ENCODE data around the gene SETD1A.

SETD1A gene

GRCh38 chr16:30979170-30980022 lies 21.8 kb downstream of the SETD1A start:
- intact Hi-C loops (cut with DNase I) = no loop called here

GRCh38 chr16:30980023-30980371 lies 22.4 kb downstream of the SETD1A start:
- intact Hi-C loops (cut with DNase I) = no loop called here
- DNase-seq = peak in 1 of 10 donors; percentile 63

More at GRCh38 chr16:30979170-30980022, 21.8 kb downstream of the SETD1A start:
- DNase-seq = peak in 2 of 10 donors; percentile 64 to 79

DNA sequence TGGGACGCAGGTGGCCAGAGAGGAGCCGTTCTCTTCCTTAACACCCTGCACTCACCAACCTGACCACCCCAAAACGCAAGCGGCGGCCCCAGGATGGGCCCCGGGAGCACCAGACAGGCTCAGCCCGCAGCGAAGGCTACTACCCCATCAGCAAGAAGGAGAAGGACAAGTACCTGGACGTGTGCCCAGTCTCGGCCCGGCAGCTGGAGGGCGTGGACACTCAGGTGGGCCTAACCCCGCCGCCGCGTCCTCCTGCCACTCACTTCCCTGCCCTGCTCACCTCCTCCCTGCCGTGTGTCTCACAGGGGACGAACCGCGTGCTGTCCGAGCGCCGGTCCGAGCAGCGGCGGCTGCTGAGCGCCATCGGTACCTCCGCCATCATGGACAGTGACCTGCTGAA lies 22.9 kb downstream of the SETD1A start:
- DNase-seq = peak in 1 of 10 donors; percentile 73
- intact Hi-C loops (cut with DNase I) = no loop called here

- DNase-seq = peak in 1 of 10 donors; percentile 81
- intact Hi-C loops (cut with DNase I) = no loop called here
Observed at GRCh38 chr16:30980959-30981358, 23.4 kb downstream of the SETD1A start.

DNA sequence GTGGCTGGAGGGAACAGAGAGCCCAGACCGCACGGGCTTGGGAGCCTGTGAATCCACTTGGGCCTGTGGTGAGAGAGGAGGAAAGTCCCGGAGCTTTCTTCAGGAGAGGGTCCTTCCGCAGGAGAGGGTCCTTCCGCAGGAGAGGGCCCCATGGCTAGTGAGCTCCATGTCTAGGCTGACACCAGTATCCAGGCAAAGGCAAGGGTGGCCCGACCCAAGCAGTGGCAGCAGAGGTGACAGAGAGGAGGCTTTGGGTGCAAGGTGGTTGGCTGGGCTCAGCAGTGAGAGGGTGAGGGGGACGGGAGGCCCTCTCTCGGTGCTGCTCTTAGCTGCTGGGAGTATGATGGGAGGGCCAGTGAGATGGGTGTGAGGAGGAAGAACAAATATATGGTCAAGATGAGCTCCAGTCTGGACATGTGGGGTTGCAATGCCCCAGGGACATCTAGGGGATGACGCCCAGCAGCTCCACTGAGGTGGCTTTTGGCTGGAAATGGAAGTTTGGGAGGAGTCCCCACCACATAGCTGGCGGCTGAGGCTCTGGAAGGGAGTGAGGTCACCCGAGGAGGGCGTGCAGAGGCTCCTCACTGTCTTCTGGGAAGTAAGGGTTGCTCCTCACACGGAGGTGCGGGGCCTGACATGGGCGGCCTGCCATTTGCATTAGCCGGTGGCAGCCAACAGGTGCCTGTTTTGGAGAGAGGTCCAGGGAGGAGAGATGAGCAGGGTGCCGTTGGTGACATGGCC lies 25.2 kb downstream of the SETD1A start:
- intact Hi-C loops (cut with DNase I) = no loop called here
- DNase-seq = peak in 1 of 10 donors; percentile 83

GRCh38 chr16:30983289-30983889 lies 25.8 kb downstream of the SETD1A start:
- intact Hi-C loops (cut with DNase I) = no loop called here
- peak in 1 of 10 donors; percentile 53 for DNase-seq

GRCh38 chr16:30983898-30984610 lies 26.5 kb downstream of the SETD1A start:
- intact Hi-C loops (cut with DNase I) = loop anchor here (2.0 kb wide), 1 partner anchor 459 kb away; the partner anchor contains the start of gene ZNF843
- peak in 1 of 10 donors; percentile 85 for DNase-seq

GRCh38 chr16:30984669-30985400 lies 27.3 kb downstream of the SETD1A start, which contains the start of gene HSD3B7:
Gene HSD3B7 (plus strand): TSS chr16:30985207. CDS start chr16:30985659, 452 bp downstream.
- DNase-seq = peak; percentile 64 to 97 (median 88)
- intact Hi-C loops (cut with DNase I) = loop anchor here (1.0 to 5.0 kb wide), 3 partner anchors 112 to 883 kb away; partner anchors contain the start of gene ZNF843

GRCh38 chr16:30985401-30986128 lies 28.0 kb downstream of the SETD1A start:
- peak in 2 of 10 donors; percentile 78 to 81 for DNase-seq
- intact Hi-C loops (cut with DNase I) = loop anchor here (1.0 to 5.0 kb wide), 3 partner anchors 112 to 883 kb away; partner anchors contain the start of gene ZNF843

DNA sequence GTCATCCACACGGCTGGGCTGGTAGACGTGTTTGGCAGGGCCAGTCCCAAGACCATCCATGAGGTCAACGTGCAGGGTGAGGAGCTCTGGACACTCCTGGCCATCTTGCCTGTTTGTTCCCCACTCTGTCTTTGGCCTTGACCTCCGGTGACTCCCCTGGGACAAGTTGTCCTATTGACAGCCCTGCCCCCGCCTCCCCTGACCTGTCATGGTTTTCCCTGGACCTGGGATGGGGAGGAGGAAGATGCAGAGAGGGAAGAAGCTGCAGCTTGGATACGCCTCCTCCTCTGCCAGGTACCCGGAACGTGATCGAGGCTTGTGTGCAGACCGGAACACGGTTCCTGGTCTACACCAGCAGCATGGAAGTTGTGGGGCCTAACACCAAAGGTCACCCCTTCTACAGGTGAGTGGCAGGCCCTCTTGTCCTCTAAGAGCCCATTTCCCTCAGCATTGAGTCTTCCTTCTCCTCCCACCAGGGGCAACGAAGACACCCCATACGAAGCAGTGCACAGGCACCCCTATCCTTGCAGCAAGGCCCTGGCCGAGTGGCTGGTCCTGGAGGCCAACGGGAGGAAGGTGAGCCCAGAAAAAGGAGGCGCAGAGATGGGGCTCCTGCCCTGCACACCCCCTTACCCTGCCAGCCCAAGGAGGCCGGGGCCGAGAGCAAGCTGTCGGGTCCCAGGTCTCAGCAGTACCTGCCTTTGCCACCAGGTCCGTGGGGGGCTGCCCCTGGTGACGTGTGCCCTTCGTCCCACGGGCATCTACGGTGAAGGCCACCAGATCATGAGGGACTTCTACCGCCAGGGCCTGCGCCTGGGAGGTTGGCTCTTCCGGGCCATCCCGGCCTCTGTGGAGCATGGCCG lies 28.8 kb downstream of the SETD1A start:
- peak in 2 of 10 donors; percentile 61 to 82 for DNase-seq
- intact Hi-C loops (cut with DNase I) = loop anchor here (5.0 kb wide), 1 partner anchor 111 kb away; no protein-coding TSS in a partner anchor

GRCh38 chr16:30987581-30988190 lies 30.1 kb downstream of the SETD1A start:
- peak in 1 of 10 donors; percentile 72 for DNase-seq
- intact Hi-C loops (cut with DNase I) = loop anchor here (5.0 kb wide), 1 partner anchor 110 kb away; no protein-coding TSS in a partner anchor

DNA sequence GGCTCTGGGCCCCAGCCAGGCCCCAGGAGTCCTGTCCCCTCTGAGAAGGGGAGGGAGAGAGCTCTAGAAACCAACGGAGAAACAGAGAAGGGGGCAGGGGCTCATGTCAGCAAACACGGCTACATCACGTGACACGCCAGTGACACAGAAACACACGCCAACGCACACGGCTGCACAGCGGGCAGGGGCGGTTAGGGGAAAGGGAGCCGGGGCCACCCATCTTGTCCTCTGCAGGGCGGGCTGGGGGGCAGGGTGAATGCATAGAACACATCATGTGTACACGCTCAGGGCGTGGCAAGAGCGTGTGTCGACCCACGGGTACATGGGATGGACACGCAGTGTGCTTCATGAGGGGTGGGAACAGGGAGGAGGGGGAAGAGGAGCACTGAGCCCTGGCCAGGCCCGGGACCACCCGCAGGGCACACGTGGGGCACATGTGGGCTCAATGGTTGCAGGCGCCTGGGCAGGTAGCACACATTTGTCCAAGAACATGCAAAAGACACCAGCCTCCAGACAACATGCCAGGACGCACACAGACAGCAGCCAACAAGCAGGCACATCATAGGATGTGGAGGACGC lies 32.0 kb downstream of the SETD1A start:
- intact Hi-C loops (cut with DNase I) = loop anchor here (5.0 kb wide), 1 partner anchor 108 kb away; no protein-coding TSS in a partner anchor

DNA sequence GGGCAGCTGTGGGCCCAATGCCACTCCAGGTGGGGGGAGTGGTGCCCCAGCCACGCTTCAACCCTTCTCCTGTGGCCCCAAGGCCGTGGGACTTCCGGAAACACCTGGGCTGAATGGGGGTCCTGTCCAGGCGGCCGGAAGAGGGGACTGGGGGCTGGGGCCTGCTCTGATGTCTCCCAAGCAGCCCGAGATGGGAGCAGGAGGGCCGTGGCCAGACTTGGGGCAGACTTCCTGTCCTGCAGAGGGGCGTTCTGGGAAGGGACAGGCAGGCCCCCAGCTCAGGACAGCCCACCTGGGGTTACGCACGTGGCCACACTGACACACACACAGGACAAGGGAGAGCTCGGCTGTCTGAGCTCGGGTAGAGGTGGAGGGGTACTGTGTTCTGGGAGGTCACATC lies 32.6 kb downstream of the SETD1A start:
- intact Hi-C loops (cut with DNase I) = no loop called here

More for the DNA sequence above, 32.0 kb downstream of the SETD1A start:
- DNase-seq = no peak

DNA sequence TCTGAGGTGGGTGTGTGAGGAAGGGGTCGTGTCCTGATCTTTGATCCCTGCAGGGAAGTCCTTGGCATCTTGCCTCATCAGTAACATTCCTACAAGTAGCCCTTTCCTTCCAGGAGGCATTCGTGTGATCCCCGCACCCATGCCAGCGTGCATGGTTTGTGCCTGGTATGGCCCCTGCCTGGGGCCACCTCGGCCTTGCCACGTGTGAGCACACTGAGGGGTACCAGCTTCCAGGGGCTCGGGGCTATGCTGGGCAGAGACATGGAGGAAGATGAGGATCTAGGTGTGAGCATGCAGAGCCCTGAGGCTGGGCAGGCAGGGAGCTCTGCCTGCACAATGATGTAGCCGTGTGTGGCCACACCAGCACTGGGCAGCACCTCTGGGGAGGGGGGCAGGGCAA lies 33.5 kb downstream of the SETD1A start:
- intact Hi-C loops (cut with DNase I) = no loop called here
- no peak for DNase-seq

More for the DNA sequence above, 32.6 kb downstream of the SETD1A start:
- peak in 1 of 10 donors; percentile 62 for DNase-seq

DNA sequence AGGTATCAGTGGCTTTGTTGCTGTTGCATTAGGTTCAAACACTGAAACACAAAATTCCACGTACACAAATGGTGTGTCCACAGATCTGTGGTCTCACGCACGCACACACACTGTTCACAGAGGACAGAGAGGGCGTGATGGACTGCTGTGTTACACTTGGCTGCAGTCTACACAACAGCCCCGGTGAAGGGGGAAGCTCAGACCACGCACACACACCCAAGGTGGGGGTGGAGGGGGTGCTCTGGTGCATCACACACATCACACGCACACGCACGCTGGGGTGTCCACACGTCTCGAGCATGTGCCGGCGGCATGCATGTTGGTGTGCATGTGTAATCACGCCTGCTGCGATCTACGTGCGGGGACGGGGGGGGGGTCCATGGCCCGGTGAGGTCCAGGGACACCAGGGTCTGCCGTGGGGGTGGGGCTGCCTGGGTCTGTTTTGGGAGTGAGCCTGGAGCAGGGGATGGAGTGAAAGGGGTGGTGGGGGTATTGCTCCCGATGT lies 34.8 kb downstream of the SETD1A start:
- DNase-seq = no peak
- intact Hi-C loops (cut with DNase I) = no loop called here

Measured in posterior cingulate gyrus (tissue), 11 donors.